Mesenchymal stem cell (in vitro differentiated cells and primary cell): ENCODE results near the gene GNAO1.

ENCODE experiments used
- DNase-seq: peaks from one replicate; pipeline ENCODE4 v3.0.0-alpha.2; 2013
- H2AFZ ChIP-seq: one replicate; pipeline ENCODE4 v1.6.1; 2013; ENCODE audit warnings: low read depth, mild to moderate bottlenecking, control low read depth, inconsistent platforms, low read length, moderate library complexity
- H2AK5ac ChIP-seq: 2 replicates; pipeline ENCODE4 v1.6.1; 2013; ENCODE audit warnings: low read length, moderate library complexity, mild to moderate bottlenecking, inconsistent platforms; ENCODE audit not compliant: severe bottlenecking
- H2BK120ac ChIP-seq: one replicate; pipeline ENCODE4 v1.6.1; 2013; ENCODE audit warnings: low read depth, mild to moderate bottlenecking, inconsistent platforms, low read length, moderate library complexity
- H2BK12ac ChIP-seq, 2 experiments: one replicate each; pipeline ENCODE4 v1.6.1; 2013; ENCODE audit warnings: inconsistent platforms in 2 of 2, low read length in 2 of 2, mild to moderate bottlenecking in 2 of 2, moderate library complexity in 2 of 2, control low read depth in 1 of 2
- H2BK15ac ChIP-seq: one replicate; pipeline ENCODE4 v1.6.1; 2013; ENCODE audit warnings: mild to moderate bottlenecking, low read depth, inconsistent platforms; ENCODE audit not compliant: poor library complexity, severe bottlenecking
- H2BK5ac ChIP-seq: 2 replicates; pipeline ENCODE4 v1.6.1; 2013; ENCODE audit warnings: low read depth, mild to moderate bottlenecking, low read length, control low read depth, inconsistent platforms; ENCODE audit not compliant: poor library complexity, severe bottlenecking
- H3K14ac ChIP-seq, 2 experiments: one replicate each; pipeline ENCODE4 v1.6.1; 2013; ENCODE audit warnings: inconsistent platforms in 2 of 2, low read length in 2 of 2, control low read depth in 1 of 2, mild to moderate bottlenecking in 1 of 2, moderate library complexity in 1 of 2
- H3K18ac ChIP-seq, 2 experiments: one replicate each; pipeline ENCODE4 v1.6.1; 2013; ENCODE audit warnings: inconsistent platforms in 2 of 2, low read length in 2 of 2, control low read depth in 1 of 2, low read depth in 1 of 2, mild to moderate bottlenecking in 1 of 2
- H3K23ac ChIP-seq, 2 experiments: one replicate each; pipeline ENCODE4 v1.6.1; 2013; ENCODE audit warnings: inconsistent platforms in 2 of 2, low read length in 2 of 2, mild to moderate bottlenecking in 2 of 2, moderate library complexity in 2 of 2, control low read depth in 1 of 2
- H3K27ac ChIP-seq: 2 replicates; pipeline ENCODE4 v1.5.1; 2013; ENCODE audit warnings: mild to moderate bottlenecking, moderate library complexity, low read length, control low read depth, inconsistent platforms; ENCODE audit not compliant: poor library complexity, severe bottlenecking
- H3K27me3 ChIP-seq, 2 experiments: 2 replicates each; pipeline versions ENCODE4 v1.6.1 to v1.7.0; 2013; ENCODE audit warnings: low read length in 2 of 2, mild to moderate bottlenecking in 2 of 2, moderate library complexity in 2 of 2, control low read depth in 1 of 2, inconsistent platforms in 1 of 2; ENCODE audit not compliant: control insufficient read depth in 1 of 2, insufficient read depth in 1 of 2
- H3K36me3 ChIP-seq, 2 experiments: 2 replicates each; pipeline versions ENCODE4 v1.6.1 to v1.7.0; 2013; ENCODE audit warnings: low read length in 2 of 2, control low read depth in 1 of 2, inconsistent platforms in 1 of 2, low read depth in 1 of 2, mild to moderate bottlenecking in 1 of 2; ENCODE audit not compliant: insufficient read depth in 2 of 2, control insufficient read depth in 1 of 2
- H3K4ac ChIP-seq, 2 experiments: one replicate each; pipeline ENCODE4 v1.6.1; 2013; ENCODE audit warnings: inconsistent platforms in 2 of 2, low read length in 2 of 2, mild to moderate bottlenecking in 2 of 2, moderate library complexity in 2 of 2, control low read depth in 1 of 2, low read depth in 1 of 2
- H3K4me1 ChIP-seq: 2 replicates; pipeline ENCODE4 v1.6.1; 2013; ENCODE audit warnings: low read depth, low read length, control low read depth; ENCODE audit not compliant: control insufficient read depth, insufficient read depth
- H3K4me2 ChIP-seq: 2 replicates; pipeline ENCODE4 v1.6.1; 2013; ENCODE audit warnings: low read length, mild to moderate bottlenecking, inconsistent platforms; ENCODE audit not compliant: poor library complexity, severe bottlenecking
- H3K4me3 ChIP-seq, 2 experiments: 2 replicates each; pipeline versions ENCODE4 v1.5.1 to v1.7.0; 2013; ENCODE audit warnings: low read length in 2 of 2, mild to moderate bottlenecking in 2 of 2, control low read depth in 1 of 2, low read depth in 1 of 2; ENCODE audit not compliant: insufficient read depth in 1 of 2
- H3K79me1 ChIP-seq: replicated peaks from 2 replicates; pipeline ENCODE4 v1.6.1; 2013; ENCODE audit warnings: mild to moderate bottlenecking, control low read depth, low read length, inconsistent platforms; ENCODE audit not compliant: poor library complexity, severe bottlenecking
- H3K9ac ChIP-seq: 2 replicates; pipeline ENCODE4 v1.7.0; 2013; ENCODE audit warnings: mild to moderate bottlenecking, low read length, moderate library complexity
- H3K9me3 ChIP-seq: 2 replicates; pipeline ENCODE4 v1.7.0; 2013; ENCODE audit warnings: mild to moderate bottlenecking, low read length; ENCODE audit not compliant: control insufficient read depth
- H4K8ac ChIP-seq: one replicate; pipeline ENCODE4 v1.6.1; 2013; ENCODE audit warnings: inconsistent platforms, mild to moderate bottlenecking, low read length, moderate library complexity
- H4K91ac ChIP-seq: one replicate; pipeline ENCODE4 v1.6.1; 2013; ENCODE audit warnings: mild to moderate bottlenecking, low read length, inconsistent platforms
- WGBS: methylation state at CpG from one replicate; pipeline ENCODE4 v1.1.7; 2013; ENCODE audit warnings: mixed read lengths; 5-methylcytosine and 5-hydroxymethylcytosine counted together

GNAO1 gene

GRCh38 chr16:56161658-56162057, 29.6 kb upstream of the GNAO1 start:
- Histone ChIP-seq H4K91ac (no peak overlapping the region), H3K4me3 (no peak overlapping the region), H3K9me3 (no peaks in the 10 kb centered on the region), H2BK120ac (no peak overlapping the region), H2BK5ac (no peak overlapping the region), H3K4ac (no peak overlapping the region), H3K4me2 (no peak overlapping the region), H3K36me3 (no peaks in the 10 kb centered on the region), H3K14ac (no peak overlapping the region), H3K4me1 (no peaks in the 10 kb centered on the region), H3K23ac (no peak overlapping the region), H4K8ac (no peak overlapping the region), H2BK12ac (no peak overlapping the region), H2BK15ac (no peak overlapping the region), H2AFZ (no peak overlapping the region), H3K27ac (no peak overlapping the region), H3K27me3 (no peaks in the 10 kb centered on the region), H2AK5ac (no peak overlapping the region), H3K18ac (no peak overlapping the region), H3K9ac (no peak overlapping the region), H3K79me1 (no peaks in the 10 kb centered on the region)
- no peak for DNase-seq
- 73% methylated on average over 4 of the region's 4 CpGs for WGBS

GRCh38 chr16:56163089-56163488, 28.2 kb upstream of the GNAO1 start:
- no peak overlapping the region for H2AK5ac ChIP-seq
- H2BK12ac ChIP-seq: no peak overlapping the region
- H2BK15ac ChIP-seq: no peak overlapping the region
- H3K4me3 ChIP-seq: no peak overlapping the region
- no peak overlapping the region for H2AFZ ChIP-seq
- no peak overlapping the region for H3K27ac ChIP-seq
- no peak overlapping the region for H3K9ac ChIP-seq
- no peak overlapping the region for H2BK120ac ChIP-seq
- no peaks in the 10 kb centered on the region for H3K27me3 ChIP-seq
- no peak overlapping the region for H4K8ac ChIP-seq
- no peak overlapping the region for H3K4ac ChIP-seq
- no peaks in the 10 kb centered on the region for H3K9me3 ChIP-seq
- H2BK5ac ChIP-seq: no peak overlapping the region
- H3K18ac ChIP-seq: no peak overlapping the region
- H3K4me1 ChIP-seq: no peaks in the 10 kb centered on the region
- no peak overlapping the region for H4K91ac ChIP-seq
- H3K14ac ChIP-seq: no peak overlapping the region
- no peaks in the 10 kb centered on the region for H3K79me1 ChIP-seq
- H3K4me2 ChIP-seq: no peak overlapping the region
- no peaks in the 10 kb centered on the region for H3K36me3 ChIP-seq
- no peak for DNase-seq
- 69% methylated on average over 1 of the region's 1 CpG for WGBS
- no peak overlapping the region for H3K23ac ChIP-seq

- no peak overlapping the region for H3K18ac ChIP-seq
- H2BK15ac ChIP-seq: no peak overlapping the region
- no peaks in the 10 kb centered on the region for H3K4me1 ChIP-seq
- no peak overlapping the region for H2BK120ac ChIP-seq
- H3K27me3 ChIP-seq: no peaks in the 10 kb centered on the region
- H3K27ac ChIP-seq: no peak overlapping the region
- H3K4me2 ChIP-seq: no peak overlapping the region
- H3K9me3 ChIP-seq: no peaks in the 10 kb centered on the region
- no peak overlapping the region for H4K8ac ChIP-seq
- no CpG with 5 or more reads among the region's 2 CpGs for WGBS
- H3K36me3 ChIP-seq: no peaks in the 10 kb centered on the region
- no peak overlapping the region for H3K9ac ChIP-seq
- H2AK5ac ChIP-seq: no peak overlapping the region
- DNase-seq: no peak
- no peaks in the 10 kb centered on the region for H3K79me1 ChIP-seq
- no peak overlapping the region for H2AFZ ChIP-seq
- H3K4ac ChIP-seq: no peak overlapping the region
- no peak overlapping the region for H2BK12ac ChIP-seq
- no peak overlapping the region for H3K14ac ChIP-seq
- H3K23ac ChIP-seq: no peak overlapping the region
- no peak overlapping the region for H4K91ac ChIP-seq
- no peak overlapping the region for H3K4me3 ChIP-seq
- no peak overlapping the region for H2BK5ac ChIP-seq
Measured at GRCh38 chr16:56163938-56164337, 27.4 kb upstream of the GNAO1 start.

GRCh38 chr16:56164636-56165035, 26.7 kb upstream of the GNAO1 start:
- H4K91ac ChIP-seq: no peak overlapping the region
- DNase-seq: no peak
- no peak overlapping the region for H3K9ac ChIP-seq
- no peak overlapping the region for H2BK5ac ChIP-seq
- no peak overlapping the region for H2AK5ac ChIP-seq
- no peak overlapping the region for H4K8ac ChIP-seq
- H3K23ac ChIP-seq: no peak overlapping the region
- no peak overlapping the region for H3K27ac ChIP-seq
- H3K4ac ChIP-seq: no peak overlapping the region
- no peak overlapping the region for H2BK15ac ChIP-seq
- no peaks in the 10 kb centered on the region for H3K4me1 ChIP-seq
- H3K9me3 ChIP-seq: no peaks in the 10 kb centered on the region
- H3K18ac ChIP-seq: no peak overlapping the region
- no peaks in the 10 kb centered on the region for H3K79me1 ChIP-seq
- no peak overlapping the region for H2BK12ac ChIP-seq
- H3K36me3 ChIP-seq: no peaks in the 10 kb centered on the region
- no peak overlapping the region for H3K14ac ChIP-seq
- no peak overlapping the region for H3K4me3 ChIP-seq
- H3K4me2 ChIP-seq: no peak overlapping the region
- H3K27me3 ChIP-seq: no peaks in the 10 kb centered on the region
- H2BK120ac ChIP-seq: no peak overlapping the region
- no peak overlapping the region for H2AFZ ChIP-seq
